GM08714 (cell line): ENCODE measurements around the gene P4HTM.

ENCODE experiments used
- H3K4me3 ChIP-seq: fragments of 200-500 bp; sonication (Bioruptor generic); 2 replicates; pipeline ENCODE4 v1.5.1; 2014; ENCODE audit warnings: mild to moderate bottlenecking, low read length, inconsistent platforms
- ZNF274 ChIP-seq: IDR thresholded peaks from 2 replicates; pipeline ENCODE4 v1.6.1; 2012; ENCODE audit warnings: mild to moderate bottlenecking, low read depth, low read length

P4HTM gene

GRCh38 chr3:49032646-49033304 is 42.7 kb downstream of the P4HTM start:
- no peak for TF ChIP-seq ZNF274
- H3K4me3 ChIP-seq: no peak overlapping the region

- no peak overlapping the region for H3K4me3 ChIP-seq
- TF ChIP-seq ZNF274: no peak
These were observed 44.6 kb downstream of the P4HTM start for GRCh38 chr3:49034650-49035049.

GRCh38 chr3:49035281-49035680 is 45.2 kb downstream of the P4HTM start:
- no peak overlapping the region for H3K4me3 ChIP-seq
- no peak for TF ChIP-seq ZNF274

- TF ChIP-seq ZNF274: no peak
- no peak overlapping the region for H3K4me3 ChIP-seq
These were observed 63.5 kb downstream of the P4HTM start for GRCh38 chr3:49053543-49053942.

- H3K4me3 ChIP-seq: no peak overlapping the region
- no peak for TF ChIP-seq ZNF274
These were observed 64.4 kb downstream of the P4HTM start for GRCh38 chr3:49054344-49054862.
